OCI-M1 (cell line): ENCODE measurements around the gene ATG2A.

Experiments
- DNase-seq: peaks from one replicate; lab custom pipeline; 2025; lab: John Stamatoyannopoulos, UW

Gene ATG2A

GRCh38 chr11:64870176-64870892 is 46.7 kb downstream of the ATG2A start:
- DNase-seq: peak; percentile 83

- DNase-seq: no peak
These were observed 47.3 kb downstream of the ATG2A start for GRCh38 chr11:64869571-64870175.

- DNase-seq: no peak
These were observed 48.0 kb downstream of the ATG2A start for GRCh38 chr11:64868904-64869570.

GRCh38 chr11:64867748-64868462 is 49.1 kb downstream of the ATG2A start:
- no peak for DNase-seq

- no peak for DNase-seq
These were observed 50.9 kb downstream of the ATG2A start for GRCh38 chr11:64866173-64866491.

GRCh38 chr11:64865286-64866172 is 51.5 kb downstream of the ATG2A start:
- no peak for DNase-seq

GRCh38 chr11:64864473-64865285 is 52.3 kb downstream of the ATG2A start:
- no peak for DNase-seq

- DNase-seq: no peak
These were observed 52.9 kb downstream of the ATG2A start for GRCh38 chr11:64864135-64864472.

GRCh38 chr11:64863391-64864060 is 53.5 kb downstream of the ATG2A start:
- no peak for DNase-seq

- no peak for DNase-seq
These were observed 54.0 kb downstream of the ATG2A start for GRCh38 chr11:64862987-64863390.

- DNase-seq: peak; percentile 58
These were observed 55.6 kb downstream of the ATG2A start for GRCh38 chr11:64861227-64861975.

- no peak for DNase-seq
These were observed 57.2 kb downstream of the ATG2A start for GRCh38 chr11:64859542-64860414.

- no peak for DNase-seq
These were observed 58.3 kb downstream of the ATG2A start for GRCh38 chr11:64858467-64859263.

- no peak for DNase-seq
These were observed 59.5 kb downstream of the ATG2A start for GRCh38 chr11:64857485-64857884.

GRCh38 chr11:64856382-64857227 is 60.4 kb downstream of the ATG2A start:
- DNase-seq: no peak

GRCh38 chr11:64855596-64856304 is 61.3 kb downstream of the ATG2A start:
- no peak for DNase-seq
